ENCODE data around the gene ACCSL. TPM values are rescaled to one million over a fixed set of nuclear protein-coding genes. Genes with fewer than 3 reads are reported as not detected.
A peak's percentile ranks its signal among the peaks of the same experiment; 100 is the strongest.

The ACCSL gene
- total RNA-seq, 2 experiments from 2014 or later = not detected

GRCh38 chr11:44049832-44050231, 2.1 kb downstream of the ACCSL start:
- no peak for TF ChIP-seq CTCF (IDR thresholded peaks at IDR 0.05)
- CTCF ChIA-PET = no interaction called here

GRCh38 chr11:44051171-44051570, 3.4 kb downstream of the ACCSL start:
- DNase-seq = no peak
- ChIA-PET CTCF (no interaction called here), POLR2A (no interaction called here)
- intact Hi-C loops (cut with micrococcal nuclease) = no loop called here
- no peak for ATAC-seq
- H3K27me3 Mint-ChIP-seq = no peaks in the 10 kb centered on the region
- H3K36me3 Mint-ChIP-seq (ENCODE audit: low read depth) = no peaks in the 10 kb centered on the region
- no peak overlapping the region for H3K4me3 Mint-ChIP-seq
- TF ChIP-seq CTCF (IDR thresholded peaks at IDR 0.05) = no peak
- no peak overlapping the region for H3K27ac Mint-ChIP-seq
- no peaks in the 10 kb centered on the region for H3K9me3 Mint-ChIP-seq
- H3K4me1 Mint-ChIP-seq (ENCODE audit: low read depth) = no peaks in the 10 kb centered on the region

More at GRCh38 chr11:44049832-44050231, 2.1 kb downstream of the ACCSL start:
- H3K4me1 Mint-ChIP-seq (ENCODE audit: low read depth) = no peaks in the 10 kb centered on the region
- H3K27ac Mint-ChIP-seq = no peak overlapping the region
- intact Hi-C loops (cut with micrococcal nuclease) = no loop called here
- no peak for DNase-seq
- no peaks in the 10 kb centered on the region for H3K36me3 Mint-ChIP-seq (ENCODE audit: low read depth)
- POLR2A ChIA-PET = no interaction called here
- no peaks in the 10 kb centered on the region for H3K9me3 Mint-ChIP-seq
- no peaks in the 10 kb centered on the region for H3K27me3 Mint-ChIP-seq
- H3K4me3 Mint-ChIP-seq = no peak overlapping the region
- ATAC-seq = no peak

DNA sequence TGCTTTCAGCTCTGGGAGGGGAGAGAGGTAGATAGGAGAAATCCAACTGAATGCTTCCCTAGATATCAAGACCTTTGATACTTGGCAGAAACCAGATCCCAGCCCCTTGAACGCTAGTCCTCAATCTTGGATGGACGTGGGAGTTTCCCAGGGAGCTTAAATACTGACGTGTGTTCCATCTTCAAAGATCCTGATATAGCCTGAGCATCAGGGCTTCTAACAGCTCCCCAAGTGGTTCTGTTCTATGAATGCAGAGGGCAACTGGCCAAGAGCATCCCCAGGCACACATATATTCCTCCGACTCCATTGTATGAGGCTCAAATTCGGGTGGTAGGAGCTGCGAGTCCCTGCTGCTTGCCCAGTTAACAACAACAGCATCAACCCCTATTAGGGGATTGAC, 9.6 kb downstream of the ACCSL start:
- no peak overlapping the region for H3K27ac Mint-ChIP-seq
- H3K27me3 Mint-ChIP-seq = no peaks in the 10 kb centered on the region
- POLR2A ChIA-PET = no interaction called here
- CTCF ChIA-PET = interaction anchor here (1.0 to 1.8 kb wide), 8 partner anchors 9 to 167 kb away, joined by 3 to 7 read pairs (median 4); partner anchors contain the start of gene ACCS
- no peak overlapping the region for H3K4me3 Mint-ChIP-seq
- H3K4me1 Mint-ChIP-seq (ENCODE audit: low read depth) = no peaks in the 10 kb centered on the region
- ATAC-seq (no peak), DNase-seq (no peak)
- no peaks in the 10 kb centered on the region for H3K36me3 Mint-ChIP-seq (ENCODE audit: low read depth)
- H3K9me3 Mint-ChIP-seq = no peaks in the 10 kb centered on the region
- intact Hi-C loops (cut with micrococcal nuclease) = no loop called here
- no peak for TF ChIP-seq CTCF (IDR thresholded peaks at IDR 0.05)

GRCh38 chr11:44058275-44058674, 10.5 kb downstream of the ACCSL start:
- H3K27me3 Mint-ChIP-seq = no peaks in the 10 kb centered on the region
- no peaks in the 10 kb centered on the region for H3K36me3 Mint-ChIP-seq (ENCODE audit: low read depth)
- TF ChIP-seq CTCF (IDR thresholded peaks at IDR 0.05) = no peak
- no peak overlapping the region for H3K4me3 Mint-ChIP-seq
- no peak overlapping the region for H3K27ac Mint-ChIP-seq
- ATAC-seq (no peak), DNase-seq (no peak)
- H3K4me1 Mint-ChIP-seq (ENCODE audit: low read depth) = no peaks in the 10 kb centered on the region
- CTCF ChIA-PET = interaction anchor here (0.7 to 1.8 kb wide), 4 partner anchors 15 to 233 kb away, joined by 3 to 7 read pairs (median 4); no protein-coding TSS in a partner anchor
- no peaks in the 10 kb centered on the region for H3K9me3 Mint-ChIP-seq
- POLR2A ChIA-PET = no interaction called here
- intact Hi-C loops (cut with micrococcal nuclease) = no loop called here

DNA sequence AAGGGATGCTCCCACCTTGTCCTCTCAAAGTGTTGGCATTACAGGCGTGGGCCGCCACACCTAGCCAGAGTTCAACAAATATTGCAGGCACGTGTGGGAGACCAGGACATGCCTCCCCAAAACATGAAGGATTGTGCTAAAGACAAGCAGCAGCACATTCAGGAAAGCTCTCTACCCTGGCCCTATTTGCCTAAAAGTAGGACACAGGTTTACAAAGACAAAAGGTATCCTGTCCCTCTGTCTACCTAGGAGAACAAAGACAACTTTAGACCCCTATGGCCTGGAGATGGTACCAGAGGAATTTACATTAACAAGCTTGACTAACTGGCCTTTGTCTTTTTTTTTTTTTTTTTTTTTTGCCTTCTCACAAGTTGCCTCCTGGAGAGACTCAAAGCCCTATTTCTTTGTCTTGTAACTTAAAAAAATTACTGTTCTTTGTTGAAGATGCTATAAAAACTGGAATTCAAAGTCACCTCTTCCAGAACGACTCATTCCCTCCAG, 17.4 kb downstream of the ACCSL start:
- Mint-ChIP-seq H3K27ac (peak overlapping the region; percentile 90), H3K36me3 (ENCODE audit: low read depth) (no peaks in the 10 kb centered on the region), H3K27me3 (no peaks in the 10 kb centered on the region), H3K4me3 (peak overlapping the region; percentile 80), H3K4me1 (ENCODE audit: low read depth) (peaks cover 23% of the 10 kb centered on the region), H3K9me3 (no peaks in the 10 kb centered on the region)
- no peak for DNase-seq
- no peak for TF ChIP-seq CTCF (IDR thresholded peaks at IDR 0.05)
- ChIA-PET POLR2A (no interaction called here), CTCF (interaction anchor here (0.6 to 4.8 kb wide), 4 partner anchors 29 to 175 kb away, joined by 3 to 43 read pairs (median 5); partner anchors contain the start of gene EXT2)
- intact Hi-C loops (cut with micrococcal nuclease) = no loop called here
- no peak for ATAC-seq
